Endothelial cell of umbilical vein (primary cell): Measurements from ENCODE around the gene SYNPO.

Experiments
- EZH2 ChIP-seq: IDR thresholded peaks from 2 replicates; pipeline ENCODE4 v1.6.1; 2012; ENCODE audit warnings: borderline replicate concordance, low read depth, mild to moderate bottlenecking, moderate library complexity, low read length, inconsistent platforms; ENCODE audit not compliant: severe bottlenecking
- POLR2A ChIP-seq: IDR thresholded peaks from 2 replicates; pipeline ENCODE4 v1.6.1; 2012; ENCODE audit warnings: low read depth, mild to moderate bottlenecking, control low read depth, low read length
- POLR2AphosphoS5 ChIP-seq: IDR thresholded peaks from 2 replicates; pipeline ENCODE4 v1.6.1; 2012; ENCODE audit warnings: low read depth, mild to moderate bottlenecking, control low read depth, low read length, moderate library complexity; ENCODE audit not compliant: insufficient read depth
- TF ChIP-seq, protein P1 (sequence below), 2 donors: IDR thresholded peaks; 1 replicate in 1 of 2; 2 replicates in 1 of 2; pipeline ENCODE4 v1.5.1; 2011; ENCODE audit warnings: low read length in 2 of 2, mild to moderate bottlenecking in 2 of 2, moderate library complexity in 2 of 2, control low read depth in 1 of 2, inconsistent platforms in 1 of 2, low read depth in 1 of 2; ENCODE audit not compliant: insufficient read depth in 1 of 2; ENCODE audit errors: extremely low read depth in 1 of 2
- TF ChIP-seq, protein P2 (sequence below): IDR thresholded peaks from 2 replicates; pipeline ENCODE4 v1.6.1; 2011; ENCODE audit not compliant: insufficient read depth, insufficient read length

DNA sequence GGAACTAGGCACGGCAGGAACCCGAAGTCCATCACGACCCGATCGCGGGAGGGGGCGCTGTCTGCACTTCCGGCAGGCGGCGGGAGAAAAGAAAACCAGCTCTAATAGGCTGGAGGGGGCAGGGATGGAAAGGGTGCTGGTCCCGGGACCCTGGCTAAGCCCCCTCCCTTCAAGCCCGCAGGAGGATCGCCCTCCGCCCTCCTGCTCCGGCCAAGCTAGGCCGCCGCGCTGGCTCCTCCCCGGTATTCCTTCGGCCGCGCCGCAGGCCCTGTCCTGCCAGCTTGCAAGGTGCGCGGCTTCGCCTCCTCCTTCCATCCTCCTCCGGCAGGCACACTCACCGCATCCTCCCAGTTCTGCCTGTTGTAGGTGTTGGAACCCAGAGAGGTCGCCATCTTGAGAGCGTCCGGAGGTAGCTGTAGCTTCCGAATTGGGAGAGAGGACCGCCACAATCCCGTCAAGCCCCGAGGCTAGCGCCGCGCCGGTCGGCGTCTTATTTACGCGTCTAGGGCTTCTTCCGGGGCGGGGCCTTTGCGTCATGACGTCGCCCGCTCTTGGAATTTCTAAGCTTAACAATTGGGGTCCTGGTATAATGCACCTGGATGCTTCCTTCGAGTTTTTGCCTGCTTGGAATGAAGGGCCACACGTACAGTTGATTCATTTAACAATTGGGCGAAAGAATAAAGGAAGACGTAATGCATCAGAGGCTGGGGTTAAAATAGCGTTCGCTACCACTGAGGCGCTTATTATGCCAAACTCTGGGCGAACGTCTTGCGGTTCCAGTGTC is 60.3 kb downstream of the SYNPO start, which contains the start of gene RBM22:
- TF ChIP-seq, protein P1, sequence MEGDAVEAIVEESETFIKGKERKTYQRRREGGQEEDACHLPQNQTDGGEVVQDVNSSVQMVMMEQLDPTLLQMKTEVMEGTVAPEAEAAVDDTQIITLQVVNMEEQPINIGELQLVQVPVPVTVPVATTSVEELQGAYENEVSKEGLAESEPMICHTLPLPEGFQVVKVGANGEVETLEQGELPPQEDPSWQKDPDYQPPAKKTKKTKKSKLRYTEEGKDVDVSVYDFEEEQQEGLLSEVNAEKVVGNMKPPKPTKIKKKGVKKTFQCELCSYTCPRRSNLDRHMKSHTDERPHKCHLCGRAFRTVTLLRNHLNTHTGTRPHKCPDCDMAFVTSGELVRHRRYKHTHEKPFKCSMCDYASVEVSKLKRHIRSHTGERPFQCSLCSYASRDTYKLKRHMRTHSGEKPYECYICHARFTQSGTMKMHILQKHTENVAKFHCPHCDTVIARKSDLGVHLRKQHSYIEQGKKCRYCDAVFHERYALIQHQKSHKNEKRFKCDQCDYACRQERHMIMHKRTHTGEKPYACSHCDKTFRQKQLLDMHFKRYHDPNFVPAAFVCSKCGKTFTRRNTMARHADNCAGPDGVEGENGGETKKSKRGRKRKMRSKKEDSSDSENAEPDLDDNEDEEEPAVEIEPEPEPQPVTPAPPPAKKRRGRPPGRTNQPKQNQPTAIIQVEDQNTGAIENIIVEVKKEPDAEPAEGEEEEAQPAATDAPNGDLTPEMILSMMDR (IDR thresholded peaks at IDR 0.05; ENCODE audit: extremely low read depth in 1 of 2, insufficient read depth in 1 of 2, low read depth in 1 of 2, low read length in 2 of 2), result peak; percentile 40 to 78
- TF ChIP-seq POLR2A (peak; percentile 93), EZH2 (no peak), POLR2AphosphoS5 (peak; percentile 90)
- TF ChIP-seq, protein P2, sequence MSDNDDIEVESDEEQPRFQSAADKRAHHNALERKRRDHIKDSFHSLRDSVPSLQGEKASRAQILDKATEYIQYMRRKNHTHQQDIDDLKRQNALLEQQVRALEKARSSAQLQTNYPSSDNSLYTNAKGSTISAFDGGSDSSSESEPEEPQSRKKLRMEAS, result no peak
